Activated naive CD4-positive, alpha-beta T cell treated with anti-CD3 and anti-CD28 coated beads, Interleukin-2, amount 10 ng/mL, durations not matched to agents 7 days and 5 days (primary cell): Measurements from ENCODE around the gene ZNF750.
A peak's percentile ranks its signal among the peaks of the same experiment; 100 is the strongest.

ENCODE experiments used
- CTCF ChIA-PET: fragments of 350-600 bp; sonication (Branson Sonifier 250); formaldehyde crosslinking; loops from one replicate; lab custom pipeline; 2021; ENCODE audit warnings: antibody characterized with exemption; lab: Charles Lee
- DNase-seq: peaks from one replicate; pipeline ENCODE4 v3.0.0-alpha.2; 2020
- H3K27ac Mint-ChIP-seq: one replicate; pipeline ENCODE4 v1.8.0; 2021; ENCODE audit warnings: mild to moderate bottlenecking, moderate library complexity, mixed read lengths
- H3K27me3 Mint-ChIP-seq: one replicate; pipeline ENCODE4 v1.8.0; 2021; ENCODE audit warnings: mild to moderate bottlenecking, mixed read lengths
- H3K36me3 Mint-ChIP-seq: one replicate; pipeline ENCODE4 v1.8.0; 2021; ENCODE audit warnings: mixed read lengths
- H3K4me1 Mint-ChIP-seq: one replicate; pipeline ENCODE4 v1.8.0; 2021; ENCODE audit warnings: mixed read lengths
- H3K4me3 Mint-ChIP-seq: one replicate; pipeline ENCODE4 v1.8.0; 2021; ENCODE audit warnings: mild to moderate bottlenecking, moderate library complexity, mixed read lengths
- H3K9me3 Mint-ChIP-seq: one replicate; pipeline ENCODE4 v1.8.0; 2021; ENCODE audit warnings: mixed read lengths

Gene ZNF750

GRCh38 chr17:82859431-82860403, 19.9 kb upstream of the ZNF750 start:
- no peaks in the 10 kb centered on the region for H3K27me3 Mint-ChIP-seq
- peak; percentile 73 for DNase-seq

GRCh38 chr17:82858376-82859126, 18.7 kb upstream of the ZNF750 start:
- Mint-ChIP-seq H3K4me1 (peaks cover 53% of the 10 kb centered on the region), H3K27ac (peak overlapping the region; percentile 95), H3K27me3 (no peaks in the 10 kb centered on the region), H3K9me3 (no peaks in the 10 kb centered on the region), H3K36me3 (peaks cover 23% of the 10 kb centered on the region), H3K4me3 (peak overlapping the region; percentile 18)
- DNase-seq, result peak; percentile 43
- CTCF ChIA-PET, result interaction anchor here (1.0 to 1.1 kb wide), 2 partner anchors 15 to 77 kb away, joined by 3 to 5 read pairs; no protein-coding TSS in a partner anchor

More at GRCh38 chr17:82859431-82860403, 19.9 kb upstream of the ZNF750 start:
- Mint-ChIP-seq H3K27ac (peak overlapping the region; percentile 95), H3K4me1 (peaks cover 64% of the 10 kb centered on the region), H3K36me3 (peaks cover 31% of the 10 kb centered on the region), H3K9me3 (no peaks in the 10 kb centered on the region), H3K4me3 (peak overlapping the region; percentile 84)
- CTCF ChIA-PET, result interaction anchor here (1.7 kb wide), 1 partner anchor 26 kb away, joined by 5 read pairs; no protein-coding TSS in a partner anchor

- Mint-ChIP-seq H3K27ac (no peak overlapping the region), H3K36me3 (peaks cover 15% of the 10 kb centered on the region), H3K27me3 (no peaks in the 10 kb centered on the region), H3K9me3 (no peaks in the 10 kb centered on the region), H3K4me1 (peaks cover 35% of the 10 kb centered on the region), H3K4me3 (no peak overlapping the region)
- no peak for DNase-seq
- CTCF ChIA-PET, result interaction anchor here (0.8 kb wide), 1 partner anchor 78 kb away, joined by 3 read pairs; no protein-coding TSS in a partner anchor
These were observed 16.5 kb upstream of the ZNF750 start for GRCh38 chr17:82856361-82856760.

- Mint-ChIP-seq H3K4me3 (no peak overlapping the region), H3K4me1 (peaks cover 21% of the 10 kb centered on the region), H3K36me3 (peaks cover 14% of the 10 kb centered on the region), H3K27ac (no peak overlapping the region), H3K27me3 (no peaks in the 10 kb centered on the region), H3K9me3 (no peaks in the 10 kb centered on the region)
- DNase-seq, result no peak
- CTCF ChIA-PET, result interaction anchor here (0.8 to 1.1 kb wide), 2 partner anchors 11 to 16 kb away, joined by 3 to 4 read pairs; no protein-coding TSS in a partner anchor
These were observed 14.4 kb upstream of the ZNF750 start for GRCh38 chr17:82854226-82854625.

GRCh38 chr17:82851381-82851780, 11.6 kb upstream of the ZNF750 start:
- Mint-ChIP-seq H3K27me3 (no peaks in the 10 kb centered on the region), H3K9me3 (no peaks in the 10 kb centered on the region), H3K27ac (no peak overlapping the region), H3K4me1 (peaks cover 16% of the 10 kb centered on the region), H3K4me3 (no peak overlapping the region), H3K36me3 (peaks cover 10% of the 10 kb centered on the region)
- DNase-seq, result no peak
- CTCF ChIA-PET, result no interaction called here

GRCh38 chr17:82849076-82849945, 9.5 kb upstream of the ZNF750 start:
- CTCF ChIA-PET, result no interaction called here
- no peak overlapping the region for H3K4me3 Mint-ChIP-seq
- H3K36me3 Mint-ChIP-seq, result peaks cover 4% of the 10 kb centered on the region
- H3K27ac Mint-ChIP-seq, result no peak overlapping the region
- no peaks in the 10 kb centered on the region for H3K9me3 Mint-ChIP-seq
- no peak for DNase-seq
- H3K4me1 Mint-ChIP-seq, result peaks cover 16% of the 10 kb centered on the region
- H3K27me3 Mint-ChIP-seq, result no peaks in the 10 kb centered on the region

- peaks cover 4% of the 10 kb centered on the region for H3K36me3 Mint-ChIP-seq
- peak; percentile 67 for DNase-seq
- H3K27ac Mint-ChIP-seq, result peak overlapping the region; percentile 74
- H3K9me3 Mint-ChIP-seq, result no peaks in the 10 kb centered on the region
- H3K27me3 Mint-ChIP-seq, result no peaks in the 10 kb centered on the region
- CTCF ChIA-PET, result no interaction called here
- H3K4me1 Mint-ChIP-seq, result peaks cover 16% of the 10 kb centered on the region
- H3K4me3 Mint-ChIP-seq, result no peak overlapping the region
These were observed 8.3 kb upstream of the ZNF750 start for GRCh38 chr17:82848022-82848592.

GRCh38 chr17:82846061-82846691, 6.4 kb upstream of the ZNF750 start:
- H3K27ac Mint-ChIP-seq, result no peak overlapping the region
- H3K9me3 Mint-ChIP-seq, result no peaks in the 10 kb centered on the region
- H3K4me3 Mint-ChIP-seq, result no peak overlapping the region
- no peak for DNase-seq
- peaks cover 16% of the 10 kb centered on the region for H3K4me1 Mint-ChIP-seq
- peaks cover 4% of the 10 kb centered on the region for H3K36me3 Mint-ChIP-seq
- CTCF ChIA-PET, result no interaction called here
- no peaks in the 10 kb centered on the region for H3K27me3 Mint-ChIP-seq

GRCh38 chr17:82845163-82845807, 5.5 kb upstream of the ZNF750 start:
- Mint-ChIP-seq H3K4me1 (peaks cover 13% of the 10 kb centered on the region), H3K27me3 (no peaks in the 10 kb centered on the region), H3K27ac (no peak overlapping the region), H3K36me3 (peaks cover 4% of the 10 kb centered on the region), H3K4me3 (no peak overlapping the region), H3K9me3 (no peaks in the 10 kb centered on the region)
- DNase-seq, result no peak
- CTCF ChIA-PET, result no interaction called here

- DNase-seq, result no peak
- CTCF ChIA-PET, result no interaction called here
- no peaks in the 10 kb centered on the region for H3K9me3 Mint-ChIP-seq
- H3K27me3 Mint-ChIP-seq, result no peaks in the 10 kb centered on the region
- peaks cover 4% of the 10 kb centered on the region for H3K36me3 Mint-ChIP-seq
- H3K27ac Mint-ChIP-seq, result no peak overlapping the region
- H3K4me1 Mint-ChIP-seq, result peaks cover 13% of the 10 kb centered on the region
- no peak overlapping the region for H3K4me3 Mint-ChIP-seq
These were observed 5.0 kb upstream of the ZNF750 start for GRCh38 chr17:82844796-82845162.

GRCh38 chr17:82843904-82844680, 4.3 kb upstream of the ZNF750 start:
- no peak overlapping the region for H3K27ac Mint-ChIP-seq
- no peak overlapping the region for H3K4me3 Mint-ChIP-seq
- peaks cover under 1% of the 10 kb centered on the region for H3K36me3 Mint-ChIP-seq
- H3K9me3 Mint-ChIP-seq, result no peaks in the 10 kb centered on the region
- DNase-seq, result no peak
- CTCF ChIA-PET, result interaction anchor here (0.6 to 1.2 kb wide), 2 partner anchors 14 to 42 kb away, joined by 3 read pairs; no protein-coding TSS in a partner anchor
- H3K4me1 Mint-ChIP-seq, result peaks cover 9% of the 10 kb centered on the region
- no peaks in the 10 kb centered on the region for H3K27me3 Mint-ChIP-seq
